Colonic mucosa (tissue), 4 donors: Measurements from ENCODE around the gene TRPV6. TPM values are rescaled to one million over a fixed set of nuclear protein-coding genes. Genes with fewer than 3 reads are reported as not detected.

Experiments used
- DNase-seq: peaks from one replicate; pipeline ENCODE4 v3.0.0-alpha.2; 2020
- H3K27ac ChIP-seq: fragments of 200-600 bp; one replicate; pipeline ENCODE4 v1.8.0; 2021
- H3K27me3 ChIP-seq: fragments of 200-600 bp; one replicate; pipeline ENCODE4 v1.8.0; 2021
- H3K36me3 ChIP-seq: fragments of 200-600 bp; one replicate; pipeline ENCODE4 v1.8.0; 2021
- H3K4me1 ChIP-seq: fragments of 200-600 bp; one replicate; pipeline ENCODE4 v1.8.0; 2021; ENCODE audit warnings: mild to moderate bottlenecking
- H3K4me3 ChIP-seq: fragments of 200-600 bp; one replicate; pipeline ENCODE4 v1.8.0; 2021
- H3K9ac ChIP-seq, 2 donors: one replicate each; pipeline ENCODE4 v1.7.0; 2013; ENCODE audit warnings: control low read depth in 2 of 2, low read depth in 2 of 2, low read length in 2 of 2
- H3K9me3 ChIP-seq: fragments of 200-600 bp; one replicate; pipeline ENCODE4 v1.8.0; 2021
- intact Hi-C: fragments of 100-400 bp; cut with DNase I; formaldehyde crosslinking; loops from one replicate; pipeline ENCODE4 v1.14.1; 2022
- total RNA-seq, 2 donors: library from RNA; stranded (reverse); fragmentation: NEBNext Ultra II Directional in 1 of 2; extraction: Animal tissue kit (Norgen Biotek cat#: 25700) in 1 of 2; gene quantifications; one replicate each; pipeline ENCODE4 v1.2.1, GENCODE V29; 2021
- TF ChIP-seq, protein P1 (sequence below): fragments of 200-600 bp; IDR thresholded peaks from one replicate; pipeline ENCODE4 v1.8.0; 2022; ENCODE audit warnings: antibody characterized with exemption, mild to moderate bottlenecking
- donor health status: healthy.
- donor health status: DM: no; HTN: no; CAD: no.
- donor health status: DM: no; HTN: no; CAD: no.

The TRPV6 gene
- total RNA-seq, 2 donors from 2014 or later = 0.05 to 0.61 TPM

DNA sequence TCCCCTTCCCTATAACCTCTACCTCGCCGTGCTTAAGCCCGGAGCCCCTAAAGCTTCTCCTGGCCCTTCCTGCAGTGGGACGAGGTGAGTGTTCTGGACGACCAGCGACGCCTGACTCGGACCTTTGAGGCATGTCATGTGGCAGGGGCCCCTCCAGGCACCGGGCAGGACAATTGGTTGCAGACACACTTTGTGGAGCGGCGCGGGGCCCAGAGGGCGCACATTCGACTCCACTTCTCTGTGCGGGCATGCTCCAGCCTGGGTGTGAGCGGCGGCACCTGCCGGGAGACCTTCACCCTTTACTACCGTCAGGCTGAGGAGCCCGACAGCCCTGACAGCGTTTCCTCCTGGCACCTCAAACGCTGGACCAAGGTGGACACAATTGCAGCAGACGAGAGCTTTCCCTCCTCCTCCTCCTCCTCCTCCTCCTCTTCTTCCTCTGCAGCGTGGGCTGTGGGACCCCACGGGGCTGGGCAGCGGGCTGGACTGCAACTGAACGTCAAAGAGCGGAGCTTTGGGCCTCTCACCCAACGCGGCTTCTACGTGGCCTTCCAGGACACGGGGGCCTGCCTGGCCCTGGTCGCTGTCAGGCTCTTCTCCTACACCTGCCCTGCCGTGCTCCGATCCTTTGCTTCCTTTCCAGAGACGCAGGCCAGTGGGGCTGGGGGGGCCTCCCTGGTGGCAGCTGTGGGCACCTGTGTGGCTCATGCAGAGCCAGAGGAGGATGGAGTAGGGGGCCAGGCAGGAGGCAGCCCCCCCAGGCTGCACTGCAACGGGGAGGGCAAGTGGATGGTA is 21.5 kb downstream of the TRPV6 start:
- DNase-seq = no peak
- no peak overlapping the region for H3K4me3 ChIP-seq
- no peaks in the 10 kb centered on the region for H3K9me3 ChIP-seq
- no peaks in the 10 kb centered on the region for H3K36me3 ChIP-seq
- no peak overlapping the region for H3K9ac ChIP-seq
- no peak overlapping the region for H3K27ac ChIP-seq
- TF ChIP-seq, protein P1, sequence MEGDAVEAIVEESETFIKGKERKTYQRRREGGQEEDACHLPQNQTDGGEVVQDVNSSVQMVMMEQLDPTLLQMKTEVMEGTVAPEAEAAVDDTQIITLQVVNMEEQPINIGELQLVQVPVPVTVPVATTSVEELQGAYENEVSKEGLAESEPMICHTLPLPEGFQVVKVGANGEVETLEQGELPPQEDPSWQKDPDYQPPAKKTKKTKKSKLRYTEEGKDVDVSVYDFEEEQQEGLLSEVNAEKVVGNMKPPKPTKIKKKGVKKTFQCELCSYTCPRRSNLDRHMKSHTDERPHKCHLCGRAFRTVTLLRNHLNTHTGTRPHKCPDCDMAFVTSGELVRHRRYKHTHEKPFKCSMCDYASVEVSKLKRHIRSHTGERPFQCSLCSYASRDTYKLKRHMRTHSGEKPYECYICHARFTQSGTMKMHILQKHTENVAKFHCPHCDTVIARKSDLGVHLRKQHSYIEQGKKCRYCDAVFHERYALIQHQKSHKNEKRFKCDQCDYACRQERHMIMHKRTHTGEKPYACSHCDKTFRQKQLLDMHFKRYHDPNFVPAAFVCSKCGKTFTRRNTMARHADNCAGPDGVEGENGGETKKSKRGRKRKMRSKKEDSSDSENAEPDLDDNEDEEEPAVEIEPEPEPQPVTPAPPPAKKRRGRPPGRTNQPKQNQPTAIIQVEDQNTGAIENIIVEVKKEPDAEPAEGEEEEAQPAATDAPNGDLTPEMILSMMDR = no peak
- H3K27me3 ChIP-seq = no peaks in the 10 kb centered on the region
- H3K4me1 ChIP-seq = no peaks in the 10 kb centered on the region
- intact Hi-C loops = no loop called here

DNA sequence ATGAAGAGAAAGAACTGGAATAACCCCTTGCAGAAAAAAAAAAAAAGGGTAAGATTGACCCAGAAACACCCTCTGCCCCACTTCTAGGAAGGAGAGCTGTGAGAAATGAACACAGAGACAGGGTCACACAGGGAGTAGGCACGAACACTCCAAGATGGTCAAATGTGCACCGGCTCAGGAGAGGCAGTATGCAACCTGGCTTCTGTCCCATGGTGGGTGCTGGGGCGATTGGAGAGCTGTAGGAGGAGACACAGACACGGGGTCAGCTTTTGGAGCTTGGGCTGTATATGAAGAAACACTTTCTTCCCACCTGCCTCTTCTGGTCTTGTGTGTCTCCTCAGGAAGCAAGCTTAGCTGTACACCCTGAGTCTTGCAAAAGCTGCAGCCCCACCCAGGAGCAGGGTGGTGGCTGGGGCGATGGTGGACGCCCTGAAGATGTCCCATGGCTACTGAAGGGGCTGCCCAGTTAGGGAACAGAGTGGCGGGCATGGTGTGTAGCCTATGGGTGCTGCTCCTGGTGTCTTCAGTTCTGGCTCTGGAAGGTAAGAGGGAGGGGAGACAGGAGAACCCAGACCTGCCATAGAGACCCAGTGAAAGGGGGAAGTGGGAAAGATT is 22.7 kb downstream of the TRPV6 start:
- H3K9ac ChIP-seq = no peak overlapping the region
- H3K4me3 ChIP-seq = no peak overlapping the region
- intact Hi-C loops = no loop called here
- no peak overlapping the region for H3K27ac ChIP-seq
- TF ChIP-seq, protein P1 = no peak
- no peaks in the 10 kb centered on the region for H3K27me3 ChIP-seq
- H3K36me3 ChIP-seq = no peaks in the 10 kb centered on the region
- DNase-seq = no peak
- H3K9me3 ChIP-seq = no peaks in the 10 kb centered on the region
- H3K4me1 ChIP-seq = no peaks in the 10 kb centered on the region

DNA sequence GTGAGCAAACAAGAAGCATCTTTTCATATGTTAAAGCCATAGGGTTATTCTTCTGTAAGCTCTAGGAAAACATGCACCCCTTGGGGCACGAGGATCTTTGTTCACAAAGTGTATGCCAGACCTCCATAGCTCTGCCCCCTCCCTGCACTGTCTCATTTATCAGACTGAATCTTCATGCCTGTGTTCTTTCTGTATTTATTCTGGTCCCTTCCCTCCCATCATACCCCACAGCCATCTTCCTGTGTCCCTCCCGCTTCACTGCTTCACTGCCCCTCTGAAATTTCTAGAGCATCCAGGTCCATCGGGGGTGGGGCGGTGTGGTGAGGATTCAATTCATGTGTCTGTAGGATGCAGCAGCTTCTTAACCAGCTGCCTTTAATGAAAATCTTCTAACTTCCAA is 23.2 kb downstream of the TRPV6 start:
- intact Hi-C loops = no loop called here
- H3K36me3 ChIP-seq = no peaks in the 10 kb centered on the region
- H3K9me3 ChIP-seq = no peaks in the 10 kb centered on the region
- DNase-seq = no peak
- no peak overlapping the region for H3K9ac ChIP-seq
- H3K4me1 ChIP-seq = no peaks in the 10 kb centered on the region
- H3K27ac ChIP-seq = no peak overlapping the region
- no peaks in the 10 kb centered on the region for H3K27me3 ChIP-seq
- TF ChIP-seq, protein P1 = no peak
- no peak overlapping the region for H3K4me3 ChIP-seq

DNA sequence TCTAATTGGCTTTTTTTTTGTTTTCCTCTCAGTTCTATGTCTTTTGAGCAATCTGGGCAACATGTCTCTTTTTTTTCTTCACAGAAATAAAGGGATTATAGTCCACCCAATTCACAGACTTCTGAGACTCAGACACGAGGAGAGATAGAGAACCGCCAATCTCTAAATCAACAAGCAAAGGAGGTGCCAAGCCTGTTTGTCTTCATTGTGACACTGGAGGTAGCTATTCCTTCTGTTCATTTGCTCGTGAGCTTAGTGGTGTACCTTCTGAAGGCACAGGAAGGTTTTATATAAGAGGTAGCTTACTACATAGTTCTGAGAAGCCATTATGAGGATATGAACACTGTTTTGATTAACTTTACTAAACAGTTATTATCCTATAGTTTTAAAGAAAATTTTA is 24.6 kb downstream of the TRPV6 start:
- intact Hi-C loops = no loop called here
- no peaks in the 10 kb centered on the region for H3K36me3 ChIP-seq
- H3K27me3 ChIP-seq = no peaks in the 10 kb centered on the region
- no peaks in the 10 kb centered on the region for H3K4me1 ChIP-seq
- no peak for DNase-seq
- no peak overlapping the region for H3K4me3 ChIP-seq
- H3K9ac ChIP-seq = no peak overlapping the region
- no peak overlapping the region for H3K27ac ChIP-seq
- no peaks in the 10 kb centered on the region for H3K9me3 ChIP-seq
- TF ChIP-seq, protein P1 = no peak

DNA sequence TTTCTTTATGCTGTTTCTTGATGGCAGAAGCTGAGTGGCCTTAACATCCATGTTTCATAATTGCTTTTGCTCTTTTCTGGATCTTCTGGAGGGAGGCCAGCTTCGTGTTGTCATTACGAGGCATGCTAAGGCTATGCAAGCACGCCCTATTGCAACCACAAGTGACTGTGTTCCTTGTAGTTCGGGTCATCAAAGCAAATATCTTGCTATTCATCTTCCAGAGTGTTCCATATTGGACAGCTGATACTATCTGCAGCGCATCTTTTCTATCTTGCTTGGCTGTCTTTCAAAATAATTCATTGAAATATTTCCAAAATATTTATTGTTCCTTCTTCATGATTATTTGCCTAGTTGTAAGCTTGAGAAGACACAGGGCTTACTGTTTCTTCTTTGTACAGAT is 25.7 kb downstream of the TRPV6 start:
- intact Hi-C loops = loop anchor here (10.0 kb wide), 1 partner anchor 355 kb away; no protein-coding TSS in a partner anchor
- H3K4me1 ChIP-seq = no peaks in the 10 kb centered on the region
- no peak for DNase-seq

More for the DNA sequence above, 25.7 kb downstream of the TRPV6 start:
- Histone ChIP-seq H3K36me3 (no peaks in the 10 kb centered on the region), H3K9me3 (no peaks in the 10 kb centered on the region), H3K27me3 (no peaks in the 10 kb centered on the region), H3K27ac (no peak overlapping the region), H3K9ac (no peak overlapping the region), H3K4me3 (no peak overlapping the region)
- TF ChIP-seq, protein P1 = no peak
